IMR-90 (cell line): Measurements from ENCODE around the gene KLHL2. TPM values are rescaled to one million over a fixed set of nuclear protein-coding genes. Genes with fewer than 3 reads are reported as not detected.
A peak's percentile ranks its signal among the peaks of the same experiment; 100 is the strongest.

Experiments used
- ATAC-seq: fragments of 200-7000 bp; cut with Tn5 transposase; 2 replicates; pipeline ENCODE4 v1.9.1; 2020; ENCODE audit warnings: low read depth, mild to moderate bottlenecking, moderate library complexity
- BruUV-seq: library from RNA; stranded (reverse); fragments of 400-500 nt; replicated peaks from 2 replicates; lab custom pipeline; 2021; lab: Mats Ljungman, UMichigan
- CTCF ChIA-PET: fragments of 300-600 bp; formaldehyde crosslinking; extraction: SDS; loops from one replicate; lab custom pipeline; 2021; ENCODE audit warnings: antibody characterized with exemption; lab: Yijun Ruan, JAX
- POLR2A ChIA-PET: fragments of 300-600 bp; sonication (Branson Sonifier 250); formaldehyde crosslinking; loops from one replicate; lab custom pipeline; 2022; ENCODE audit warnings: antibody characterized with exemption; ENCODE audit not compliant: unreplicated experiment; lab: Charles Lee
- DNase-seq: peaks from one replicate; pipeline ENCODE4 v3.0.0; 2013
- H2AFZ ChIP-seq: replicated peaks from 2 replicates; pipeline ENCODE3; 2013; ENCODE audit warnings: low read length, mild to moderate bottlenecking; ENCODE audit not compliant: poor library complexity
- H2AK5ac ChIP-seq: 2 replicates; pipeline ENCODE4 v1.6.1; 2013; ENCODE audit warnings: low read depth, low read length, inconsistent platforms
- H2AK9ac ChIP-seq: replicated peaks from 2 replicates; pipeline ENCODE3; 2013; ENCODE audit warnings: mild to moderate bottlenecking, low read depth, low read length, moderate library complexity; ENCODE audit not compliant: poor library complexity
- H2BK120ac ChIP-seq: 2 replicates; pipeline ENCODE4 v1.6.1; 2013; ENCODE audit warnings: low read depth, low read length, inconsistent platforms
- H2BK15ac ChIP-seq: 3 replicates; pipeline ENCODE4 v1.6.1; 2013; ENCODE audit warnings: low read depth, low read length, inconsistent platforms
- H2BK20ac ChIP-seq: 2 replicates; pipeline ENCODE4 v1.6.1; 2013; ENCODE audit warnings: low read depth, mild to moderate bottlenecking, inconsistent platforms, low read length, moderate library complexity
- H2BK5ac ChIP-seq: 2 replicates; pipeline ENCODE4 v1.6.1; 2013; ENCODE audit warnings: mild to moderate bottlenecking, low read depth, low read length, inconsistent platforms; ENCODE audit not compliant: poor library complexity, severe bottlenecking
- H3K14ac ChIP-seq: replicated peaks from 2 replicates; pipeline ENCODE4 v1.6.1; 2013; ENCODE audit warnings: low read depth, low read length, inconsistent platforms
- H3K18ac ChIP-seq: 2 replicates; pipeline ENCODE4 v1.6.1; 2013; ENCODE audit warnings: low read depth, low read length, control low read depth
- H3K23ac ChIP-seq: 2 replicates; pipeline ENCODE4 v1.6.1; 2013; ENCODE audit warnings: low read depth, low read length, inconsistent platforms
- H3K27ac ChIP-seq: 2 replicates; pipeline ENCODE4 v1.5.1; 2013; ENCODE audit warnings: mild to moderate bottlenecking, control low read depth, low read length; ENCODE audit not compliant: insufficient read depth
- H3K27me3 ChIP-seq: 2 replicates; pipeline ENCODE4 v1.6.1; 2013; ENCODE audit warnings: low read length; ENCODE audit not compliant: control insufficient read depth, insufficient read depth
- H3K36me3 ChIP-seq: 2 replicates; pipeline ENCODE4 v1.6.1; 2013; ENCODE audit warnings: low read length, mixed read lengths; ENCODE audit not compliant: control insufficient read depth, insufficient read depth
- H3K4ac ChIP-seq: 2 replicates; pipeline ENCODE4 v1.6.1; 2013; ENCODE audit warnings: low read depth, low read length, inconsistent platforms
- H3K4me1 ChIP-seq: 2 replicates; pipeline ENCODE4 v1.6.1; 2013; ENCODE audit warnings: low read length, mixed read lengths; ENCODE audit not compliant: control insufficient read depth, insufficient read depth
- H3K4me2 ChIP-seq: 2 replicates; pipeline ENCODE4 v1.6.1; 2013; ENCODE audit warnings: low read depth, mild to moderate bottlenecking, control low read depth, low read length, moderate library complexity
- H3K4me3 ChIP-seq: 2 replicates; pipeline ENCODE4 v1.5.1; 2013; ENCODE audit warnings: low read depth, mild to moderate bottlenecking, control low read depth, low read length, moderate library complexity; ENCODE audit not compliant: insufficient read depth
- H3K56ac ChIP-seq: 2 replicates; pipeline ENCODE4 v1.6.1; 2013; ENCODE audit warnings: low read length, inconsistent platforms; ENCODE audit not compliant: insufficient read depth; ENCODE audit errors: extremely low read depth
- H3K79me1 ChIP-seq, 2 experiments: 2 replicates each; pipeline ENCODE4 v1.6.1; 2013; ENCODE audit warnings: low read length in 2 of 2, inconsistent platforms in 1 of 2, low read depth in 1 of 2
- H3K9ac ChIP-seq: 2 replicates; pipeline ENCODE4 v1.6.1; 2013; ENCODE audit warnings: low read depth, low read length, control low read depth
- H3K9me1 ChIP-seq: 2 replicates; pipeline ENCODE4 v1.6.1; 2013; ENCODE audit warnings: low read length, inconsistent platforms; ENCODE audit not compliant: insufficient read depth
- H3K9me3 ChIP-seq: 2 replicates; pipeline ENCODE4 v1.6.1; 2013; ENCODE audit warnings: low read length; ENCODE audit not compliant: control insufficient read depth, insufficient read depth
- H4K20me1 ChIP-seq: 2 replicates; pipeline ENCODE4 v1.6.1; 2013; ENCODE audit warnings: low read length, inconsistent platforms; ENCODE audit not compliant: insufficient read depth
- H4K5ac ChIP-seq: 2 replicates; pipeline ENCODE4 v1.6.1; 2013; ENCODE audit warnings: mild to moderate bottlenecking, low read depth, low read length, control low read depth
- H4K8ac ChIP-seq, 2 experiments: 2 replicates each; pipeline ENCODE4 v1.6.1; 2013; ENCODE audit warnings: low read depth in 2 of 2, low read length in 2 of 2, control low read depth in 1 of 2, inconsistent platforms in 1 of 2
- H4K91ac ChIP-seq: 2 replicates; pipeline ENCODE4 v1.6.1; 2013; ENCODE audit warnings: low read depth, low read length, inconsistent platforms; ENCODE audit not compliant: insufficient read depth
- CHD1 ChIP-seq: IDR thresholded peaks from 2 replicates; pipeline ENCODE4 v1.6.1; 2012; ENCODE audit warnings: low read depth, low read length, improper control_type of control experiment
- ELK1 ChIP-seq: fragments of 150-350 bp; IDR thresholded peaks from 2 replicates; pipeline ENCODE4 v1.6.1; 2016; ENCODE audit warnings: low read depth, mild to moderate bottlenecking, low read length, moderate library complexity, borderline replicate concordance
- FOS ChIP-seq: fragments of 150-350 bp; IDR thresholded peaks from 2 replicates; pipeline ENCODE4 v1.6.1; 2016; ENCODE audit warnings: low read depth, low read length
- WGBS, 2 experiments: methylation state at CpG; one replicate each; pipeline versions ENCODE4 v1.1.5 to v1.1.7; 2013; ENCODE audit warnings: missing lambda C conversion rate in 2 of 2; ENCODE audit not compliant: insufficient read length in 1 of 2; ENCODE audit errors: extremely low coverage in 2 of 2; 5-methylcytosine and 5-hydroxymethylcytosine counted together
- dilution Hi-C: fragments of 300-500 bp; cut with HindIII; formaldehyde crosslinking; loops from one replicate; pipeline ENCODE4 v1.14.3; 2018; ENCODE audit warnings: low sequenced_read_pairs; ENCODE audit not compliant: unreplicated experiment
- in situ Hi-C: fragments of 300-500 bp; cut with MboI; formaldehyde crosslinking; loops from 3 replicates; pipeline ENCODE4 v1.14.3; 2019; ENCODE audit warnings: low sequenced_read_pairs, inconsistent platforms, mixed read lengths
- intact Hi-C: fragments of 100-400 bp; cut with micrococcal nuclease; formaldehyde crosslinking; loops from 2 replicates; pipeline ENCODE4 v1.10.0; 2022
- polyA plus RNA-seq, 3 experiments: library from polyadenylated mRNA; depleted of rRNA; stranded (reverse); fragments of >200 nt; gene quantifications; 2 replicates each; pipeline ENCODE4 v1.2.3, GENCODE V29; 2012; ENCODE audit warnings: low replicate concordance in 1 of 3
- total RNA-seq: library from RNA; depleted of rRNA; stranded (reverse); fragments of >200 nt; gene quantifications from 2 replicates; pipeline ENCODE4 v1.2.3, GENCODE V29; 2012

The KLHL2 gene
- total and polyA plus RNA-seq, 2 of the 4 experiments (the other 2 are of a cell fraction), result 11.0 to 12.4 TPM

DNA sequence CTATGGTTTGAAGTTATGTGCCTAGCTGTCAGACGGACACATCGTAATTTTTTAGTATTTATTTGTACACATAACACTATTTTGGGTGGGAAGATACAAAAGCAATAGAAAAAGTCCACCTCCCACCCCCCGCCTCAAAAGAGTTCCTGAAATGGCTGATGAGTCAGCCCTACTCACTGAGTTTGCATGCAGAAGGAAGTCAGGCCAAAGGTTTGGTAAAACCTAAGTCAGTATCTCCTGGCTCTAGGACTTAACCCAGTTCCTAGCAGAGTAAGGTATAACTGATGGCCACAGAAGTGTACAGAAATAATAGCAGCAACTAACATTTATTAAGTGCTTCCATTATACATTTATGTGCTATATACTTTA, 2.9 kb upstream of the KLHL2 start:
- no peaks in the 10 kb centered on the region for H3K9me1 ChIP-seq
- H2BK20ac ChIP-seq, result no peak overlapping the region
- H3K14ac ChIP-seq, result no peak overlapping the region
- ATAC-seq (no peak), DNase-seq (peak; percentile 63)
- no peak overlapping the region for H3K56ac ChIP-seq
- H4K8ac ChIP-seq, result no peak overlapping the region
- in situ Hi-C loops (loop anchor here (25.0 kb wide), 1 partner anchor 133 kb away; the partner anchor contains the start of gene MSMO1), intact Hi-C loops (no loop called here), dilution Hi-C loops (no loop called here)
- H2BK120ac ChIP-seq, result no peak overlapping the region
- ChIA-PET CTCF (no interaction called here), POLR2A (no interaction called here)
- H3K4ac ChIP-seq, result no peak overlapping the region
- 0 out of 2 replicates have a peak, but pooled peaks have one; percentile 26 for TF ChIP-seq FOS
- no peak for TF ChIP-seq CHD1
- TF ChIP-seq ELK1, result no peak
- no peaks in the 10 kb centered on the region for H4K20me1 ChIP-seq
- H3K4me2 ChIP-seq, result no peak overlapping the region
- peaks cover 11% of the 10 kb centered on the region in 2 experiments; a peak in 2 of 4 replicates for H3K79me1 ChIP-seq
- no peak overlapping the region for H2AK5ac ChIP-seq
- H3K27ac ChIP-seq, result no peak overlapping the region
- H4K5ac ChIP-seq, result no peak overlapping the region
- H2BK5ac ChIP-seq, result no peak overlapping the region
- no peak overlapping the region for H2AK9ac ChIP-seq
- no peaks in the 10 kb centered on the region for H3K9me3 ChIP-seq
- no CpG with 5 or more reads among the region's 3 CpGs for WGBS, 2 experiments
- no peak overlapping the region for H4K91ac ChIP-seq
- H2AFZ ChIP-seq, result no peak overlapping the region
- no peak overlapping the region for H3K9ac ChIP-seq
- H3K4me3 ChIP-seq, result no peak overlapping the region
- BruUV-seq, result no TSS peak
- H3K36me3 ChIP-seq, result no peaks in the 10 kb centered on the region
- H3K23ac ChIP-seq, result no peak overlapping the region
- H3K27me3 ChIP-seq, result no peaks in the 10 kb centered on the region
- H3K4me1 ChIP-seq, result peaks cover 4% of the 10 kb centered on the region; the same call in 1 of the 2 replicates
- H3K18ac ChIP-seq, result no peak overlapping the region
- H2BK15ac ChIP-seq, result no peak overlapping the region
